HCT116 (cell line): ENCODE measurements around the gene HOXB2. TPM values are rescaled to one million over a fixed set of nuclear protein-coding genes. Genes with fewer than 3 reads are reported as not detected.

Experiments
- ATAC-seq: fragments of 200-7000 bp; cut with Tn5 transposase; 2 replicates; pipeline ENCODE4 v1.9.1; 2020; ENCODE audit warnings: mild to moderate bottlenecking, moderate library complexity
- BruUV-seq: library from RNA; stranded (reverse); fragments of 400-500 nt; replicated peaks from 2 replicates; lab custom pipeline; 2021; lab: Mats Ljungman, UMichigan
- CTCF ChIA-PET: fragments of 300-600 bp; sonication (Branson Sonifier 250); formaldehyde crosslinking; loops from one replicate; lab custom pipeline; 2021; ENCODE audit warnings: antibody characterized with exemption; lab: Charles Lee
- POLR2A ChIA-PET: fragments of 300-600, 350-600 bp; sonication (Branson Sonifier 250); formaldehyde crosslinking; loops from one replicate; lab custom pipeline; 2021; ENCODE audit warnings: antibody characterized with exemption; lab: Charles Lee
- RAD21 ChIA-PET, 2 experiments: fragments of 300-600 bp; sonication (Branson Sonifier 250); formaldehyde crosslinking; loops; one replicate each; lab custom pipeline; 2023; ENCODE audit warnings: low total read pairs in 2 of 2; ENCODE audit not compliant: uncharacterized antibody in 2 of 2, unreplicated experiment in 2 of 2, low non-redundant PET in 1 of 2; lab: Charles Lee
- DNase-seq: peaks from one replicate; pipeline ENCODE4 v3.0.0-alpha.2; 2010; ENCODE audit warnings: low read depth, low spot score
- H2AFZ ChIP-seq: fragments of 200-600 bp; shearing (Covaris generic), sonication (generic); 2 replicates; pipeline ENCODE4 v1.6.1; 2017; ENCODE audit warnings: low read depth, mixed run types, mixed read lengths, antibody characterized with exemption, low read length; ENCODE audit not compliant: poor library complexity, severe bottlenecking
- H3K27ac ChIP-seq: 2 replicates; pipeline ENCODE4 v1.5.1; 2012; ENCODE audit warnings: low read depth, low read length
- H3K27me3 ChIP-seq: fragments of 200-600 bp; sonication (generic); 2 replicates; pipeline ENCODE4 v1.6.1; 2016; ENCODE audit warnings: mixed run types, low read length, mixed read lengths; ENCODE audit not compliant: insufficient read depth
- H3K36me3 ChIP-seq, 2 experiments: fragments of 200-500 bp in 1 of 2; fragments of 200-600 bp in 1 of 2; sonication (Bioruptor generic) in 1 of 2; sonication (generic) in 1 of 2; 2 replicates each; pipeline versions ENCODE4 v1.5.1 to v1.6.1; 2014 to 2016; ENCODE audit warnings: low read length in 2 of 2, inconsistent platforms in 1 of 2, mixed read lengths in 1 of 2, mixed run types in 1 of 2; ENCODE audit not compliant: insufficient read depth in 2 of 2, control insufficient read depth in 1 of 2
- H3K4me1 ChIP-seq, 2 experiments: fragments of 200-600 bp in 1 of 2; sonication (generic) in 1 of 2; 2 replicates each; pipeline versions ENCODE4 v1.5.1 to v1.6.1; 2012 to 2017; ENCODE audit warnings: low read length in 2 of 2, inconsistent platforms in 1 of 2, mild to moderate bottlenecking in 1 of 2, mixed read lengths in 1 of 2, mixed run types in 1 of 2, moderate library complexity in 1 of 2; ENCODE audit not compliant: insufficient read depth in 2 of 2, control insufficient read depth in 1 of 2
- H3K4me2 ChIP-seq: fragments of 200-600 bp; sonication (generic); 2 replicates; pipeline ENCODE4 v1.6.1; 2017; ENCODE audit warnings: mixed run types, low read length, mixed read lengths
- H3K4me3 ChIP-seq, 2 experiments: fragments of 200-600 bp in 1 of 2; sonication (generic) in 1 of 2; replicated peaks in 1 of 2; 2 replicates each; pipeline ENCODE4 v1.5.1; 2011 to 2016; ENCODE audit warnings: low read length in 2 of 2, control low read depth in 1 of 2, low read depth in 1 of 2, mild to moderate bottlenecking in 1 of 2, mixed read lengths in 1 of 2, mixed run types in 1 of 2
- H3K79me2 ChIP-seq: fragments of 200-600 bp; sonication (generic); 2 replicates; pipeline ENCODE4 v1.6.1; 2017; ENCODE audit warnings: mild to moderate bottlenecking, mixed run types, low read length, moderate library complexity, mixed read lengths; ENCODE audit not compliant: insufficient read depth
- H3K9ac ChIP-seq: fragments of 200-600 bp; sonication (generic); 2 replicates; pipeline ENCODE4 v1.6.1; 2016; ENCODE audit warnings: low read length, mixed read lengths
- H3K9me2 ChIP-seq: fragments of 200-600 bp; sonication (generic), shearing (Covaris generic); 2 replicates; pipeline ENCODE4 v1.6.1; 2017; ENCODE audit warnings: mixed run types, mild to moderate bottlenecking, moderate library complexity; ENCODE audit not compliant: insufficient read depth
- H3K9me3 ChIP-seq, 2 experiments: fragments of 200-500 bp in 1 of 2; fragments of 200-600 bp in 1 of 2; sonication (Bioruptor generic) in 1 of 2; sonication (generic) in 1 of 2; 2 replicates each; pipeline ENCODE4 v1.6.1; 2014 to 2017; ENCODE audit warnings: low read length in 2 of 2, mixed read lengths in 2 of 2, inconsistent platforms in 1 of 2, low read depth in 1 of 2, mild to moderate bottlenecking in 1 of 2, mixed run types in 1 of 2, moderate library complexity in 1 of 2; ENCODE audit not compliant: control insufficient read depth in 1 of 2, insufficient read depth in 1 of 2
- H4K20me1 ChIP-seq: fragments of 200-600 bp; sonication (generic), shearing (Covaris generic); 2 replicates; pipeline ENCODE4 v1.6.1; 2017; ENCODE audit warnings: mixed run types, mild to moderate bottlenecking, moderate library complexity; ENCODE audit not compliant: insufficient read depth
- CBX3 ChIP-seq: IDR thresholded peaks from 2 replicates; pipeline ENCODE4 v1.6.1; 2012; ENCODE audit warnings: low read depth
- CEBPB ChIP-seq: IDR thresholded peaks from 2 replicates; pipeline ENCODE4 v1.6.1; 2012; ENCODE audit warnings: low read depth
- EZH2phosphoT487 ChIP-seq: fragments of 200-600 bp; IDR thresholded peaks from 2 replicates; pipeline ENCODE4 v1.6.1; 2018; ENCODE audit warnings: antibody characterized with exemption, borderline replicate concordance
- ZNF274 ChIP-seq: fragments of 200-500 bp; sonication (Bioruptor generic); IDR thresholded peaks from 2 replicates; pipeline ENCODE4 v1.6.1; 2014; ENCODE audit warnings: mild to moderate bottlenecking, low read depth, low read length, inconsistent platforms
- intact Hi-C: fragments of 100-400 bp; cut with micrococcal nuclease; formaldehyde crosslinking; loops from 2 replicates; pipeline ENCODE4 v1.10.0; 2022
- total RNA-seq: library from RNA; stranded (reverse); gene quantifications from one replicate; pipeline ENCODE4 v1.2.1, GENCODE V29; 2021; ENCODE audit not compliant: unreplicated experiment
- TF ChIP-seq, protein P1 (sequence below), 3 experiments: fragments of 200-600 bp in 1 of 3; sonication (generic) in 1 of 3; IDR thresholded peaks in 2 of 3; conservative IDR thresholded peaks in 1 of 3; 2 replicates each; pipeline ENCODE4 v1.5.1; 2012 to 2017; ENCODE audit warnings: low read depth in 2 of 3, low read length in 2 of 3, antibody characterized with exemption in 1 of 3, borderline replicate concordance in 1 of 3, control low read depth in 1 of 3, mild to moderate bottlenecking in 1 of 3, mixed read lengths in 1 of 3, mixed run types in 1 of 3, moderate library complexity in 1 of 3; ENCODE audit not compliant: insufficient read depth in 1 of 3
- TF ChIP-seq, protein P2 (sequence below): IDR thresholded peaks from 2 replicates; pipeline ENCODE4 v1.6.1; 2012

Gene HOXB2
- total RNA-seq, 1 experiment from 2014 or later: 2.0 TPM

DNA sequence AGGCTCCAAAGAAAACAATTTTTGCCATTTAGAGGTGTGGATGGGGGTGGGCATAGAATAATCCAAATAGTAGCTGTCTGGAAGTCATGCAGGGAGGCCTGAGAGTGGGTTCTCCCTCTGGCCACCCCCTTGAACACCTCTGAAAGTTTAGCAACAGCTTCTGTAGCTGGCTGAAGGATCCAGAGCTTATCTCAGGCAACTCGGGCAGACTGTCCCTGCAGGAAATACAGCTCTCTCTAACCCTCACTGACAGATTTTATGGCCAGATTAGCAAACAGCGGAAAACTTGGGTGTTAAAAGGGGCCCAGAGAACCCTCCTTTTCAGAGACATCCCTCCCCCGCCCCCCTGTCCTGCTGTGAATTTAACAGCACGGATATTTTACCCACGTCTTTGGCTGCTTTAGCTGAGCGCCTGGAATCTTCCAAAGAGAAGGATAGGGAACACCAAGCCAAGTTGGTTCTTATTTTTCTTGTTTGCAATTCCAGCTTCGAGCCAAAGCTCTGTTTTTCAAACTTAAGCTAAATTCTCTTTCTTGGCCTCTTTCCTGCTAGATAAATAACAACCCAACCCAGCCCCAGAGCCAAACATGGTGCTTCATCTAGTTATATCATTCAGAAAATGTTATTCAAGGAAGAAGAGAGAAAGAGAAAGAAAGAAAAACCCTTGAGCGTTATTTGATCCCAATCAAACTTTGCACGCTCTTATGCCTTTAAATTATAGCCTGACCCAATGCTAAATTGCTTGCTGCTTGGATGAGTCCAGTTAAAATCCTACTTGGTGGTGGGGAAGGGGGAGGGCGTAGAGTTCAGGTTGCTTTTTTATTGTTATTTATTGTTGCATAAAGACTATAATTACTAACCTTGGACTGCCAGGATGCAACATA, 2.3 kb upstream of the HOXB2 start (continued):
- TF ChIP-seq, protein P1, sequence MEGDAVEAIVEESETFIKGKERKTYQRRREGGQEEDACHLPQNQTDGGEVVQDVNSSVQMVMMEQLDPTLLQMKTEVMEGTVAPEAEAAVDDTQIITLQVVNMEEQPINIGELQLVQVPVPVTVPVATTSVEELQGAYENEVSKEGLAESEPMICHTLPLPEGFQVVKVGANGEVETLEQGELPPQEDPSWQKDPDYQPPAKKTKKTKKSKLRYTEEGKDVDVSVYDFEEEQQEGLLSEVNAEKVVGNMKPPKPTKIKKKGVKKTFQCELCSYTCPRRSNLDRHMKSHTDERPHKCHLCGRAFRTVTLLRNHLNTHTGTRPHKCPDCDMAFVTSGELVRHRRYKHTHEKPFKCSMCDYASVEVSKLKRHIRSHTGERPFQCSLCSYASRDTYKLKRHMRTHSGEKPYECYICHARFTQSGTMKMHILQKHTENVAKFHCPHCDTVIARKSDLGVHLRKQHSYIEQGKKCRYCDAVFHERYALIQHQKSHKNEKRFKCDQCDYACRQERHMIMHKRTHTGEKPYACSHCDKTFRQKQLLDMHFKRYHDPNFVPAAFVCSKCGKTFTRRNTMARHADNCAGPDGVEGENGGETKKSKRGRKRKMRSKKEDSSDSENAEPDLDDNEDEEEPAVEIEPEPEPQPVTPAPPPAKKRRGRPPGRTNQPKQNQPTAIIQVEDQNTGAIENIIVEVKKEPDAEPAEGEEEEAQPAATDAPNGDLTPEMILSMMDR (IDR thresholded peaks at IDR 0.05 in 2 of 3, conservative IDR thresholded peaks at IDR 0.05 in 1 of 3; ENCODE audit: borderline replicate concordance in 1 of 3, insufficient read depth in 1 of 3, low read depth in 2 of 3, low read length in 2 of 3): no peak
- TF ChIP-seq CBX3: no peak

DNA sequence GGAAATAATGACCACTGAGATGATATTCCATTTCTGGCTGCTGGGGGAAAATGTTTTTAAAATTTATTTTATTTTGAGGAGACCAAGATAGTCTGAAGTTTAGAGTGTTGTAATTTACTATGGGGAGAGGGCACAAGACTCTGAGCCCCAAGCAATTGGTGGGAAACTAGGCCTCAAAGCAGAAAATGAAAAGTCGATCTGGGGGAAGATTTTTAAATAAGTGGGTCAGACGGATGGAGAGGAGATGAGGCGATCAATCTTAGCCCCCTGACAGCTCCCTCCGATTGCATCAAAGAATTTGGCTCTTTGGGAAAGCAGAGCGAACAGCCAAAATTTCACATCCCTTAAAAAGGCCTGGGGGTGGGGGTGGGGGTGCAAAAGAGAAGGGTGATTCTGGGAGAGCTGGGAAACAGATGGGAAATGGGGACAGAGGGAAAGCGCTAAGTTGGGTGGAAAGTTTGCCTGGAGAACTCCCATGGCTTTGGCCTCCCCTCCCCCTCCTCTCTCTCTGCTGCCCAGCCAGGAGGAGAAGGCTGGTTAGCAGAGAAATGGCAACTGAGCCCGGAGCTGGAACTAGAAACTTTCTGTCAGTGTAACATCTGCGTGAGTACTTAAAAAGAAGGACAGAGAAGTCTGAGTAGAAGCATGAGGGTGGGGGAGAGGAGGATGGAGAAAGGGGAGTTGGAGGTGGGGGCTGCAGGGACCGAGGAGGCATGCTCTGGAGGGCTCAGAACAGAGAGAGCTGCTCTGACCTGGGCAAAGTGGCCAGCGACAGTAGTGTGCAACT, 1.4 kb upstream of the HOXB2 start:
- no peak overlapping the region for H3K27ac ChIP-seq
- no TSS peak for BruUV-seq

More for the DNA sequence above, 1.4 kb upstream of the HOXB2 start:
- CTCF ChIA-PET: interaction anchor here (1.0 to 1.4 kb wide), 2 partner anchors 24 to 48 kb away, joined by 3 to 5 read pairs; no protein-coding TSS in a partner anchor
- DNase-seq (no peak), ATAC-seq (no peak)
- no peak overlapping the region for H3K4me3 ChIP-seq
- H4K20me1 ChIP-seq: no peaks in the 10 kb centered on the region
- H3K9me2 ChIP-seq: no peaks in the 10 kb centered on the region
- TF ChIP-seq EZH2phosphoT487: no peak
- TF ChIP-seq, protein P2, sequence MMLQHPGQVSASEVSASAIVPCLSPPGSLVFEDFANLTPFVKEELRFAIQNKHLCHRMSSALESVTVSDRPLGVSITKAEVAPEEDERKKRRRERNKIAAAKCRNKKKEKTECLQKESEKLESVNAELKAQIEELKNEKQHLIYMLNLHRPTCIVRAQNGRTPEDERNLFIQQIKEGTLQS: no peak
- no peak for TF ChIP-seq CEBPB
- TF ChIP-seq ZNF274: no peak
- POLR2A ChIA-PET: no interaction called here
- RAD21 ChIA-PET: no interaction called here
- no peaks in the 10 kb centered on the region for H3K79me2 ChIP-seq
- intact Hi-C loops: no loop called here
- H3K36me3 ChIP-seq: peaks cover 0 to 4% of the 10 kb centered on the region in 2 experiments; a peak in 1 of 4 replicates
- H3K9me3 ChIP-seq: no peaks in the 10 kb centered on the region
- no peak overlapping the region for H3K9ac ChIP-seq
- no peak overlapping the region for H3K4me2 ChIP-seq
- H2AFZ ChIP-seq: no peak overlapping the region
- peaks cover 0 to 10% of the 10 kb centered on the region in 2 experiments; a peak in 2 of 4 replicates for H3K4me1 ChIP-seq
- no peaks in the 10 kb centered on the region for H3K27me3 ChIP-seq
